Activated T-cell treated with anti-CD3 and anti-CD28 coated beads, Interleukin-2, amount 50 U/mL, for 72 hours (primary cell): ENCODE results near the gene HECA. TPM values are rescaled to one million over a fixed set of nuclear protein-coding genes. Genes with fewer than 3 reads are reported as not detected.
"Not testable (repeated sequence)": the region's sequence is repeated elsewhere in the genome, so short reads cannot be mapped to it uniquely, and the experiment has no call there.

Experiments
- ATAC-seq, 2 donors: fragments of 150-1000 bp; cut with Tn5 transposase; replicated peaks in 1 of 2; 2 replicates each; pipeline ENCODE4 v1.10.0; 2021; ENCODE audit warnings: moderate library complexity in 2 of 2, mild to moderate bottlenecking in 1 of 2
- DNase-seq, 2 donors: peaks; one replicate each; pipeline ENCODE4 v3.0.0; 2021 to 2022; ENCODE audit warnings: mixed read lengths in 1 of 2
- H3K27ac Mint-ChIP-seq: one replicate; pipeline ENCODE4 v1.8.0; 2022; ENCODE audit warnings: mild to moderate bottlenecking, moderate library complexity, mixed read lengths
- H3K27me3 Mint-ChIP-seq: one replicate; pipeline ENCODE4 v1.8.0; 2022; ENCODE audit warnings: low read depth, mixed read lengths
- H3K36me3 Mint-ChIP-seq, 2 donors: one replicate each; pipeline ENCODE4 v1.8.0; 2022; ENCODE audit warnings: mixed read lengths in 2 of 2, mild to moderate bottlenecking in 1 of 2; ENCODE audit not compliant: insufficient read depth in 2 of 2
- H3K4me1 Mint-ChIP-seq: one replicate; pipeline ENCODE4 v1.8.0; 2022; ENCODE audit warnings: low read depth, mixed read lengths
- H3K4me3 Mint-ChIP-seq, 2 donors: one replicate each; pipeline ENCODE4 v1.8.0; 2022; ENCODE audit warnings: mild to moderate bottlenecking in 2 of 2, mixed read lengths in 2 of 2, moderate library complexity in 2 of 2
- H3K9me3 Mint-ChIP-seq, 2 donors: one replicate each; pipeline ENCODE4 v1.8.0; 2022; ENCODE audit warnings: mixed read lengths in 2 of 2
- total RNA-seq, 2 donors: library from RNA; stranded (reverse); gene quantifications; one replicate each; pipeline ENCODE4 v1.2.3, GENCODE V29; 2022

Gene HECA
- total RNA-seq, 2 donors from 2014 or later, result 77.6 to 89.7 TPM

DNA sequence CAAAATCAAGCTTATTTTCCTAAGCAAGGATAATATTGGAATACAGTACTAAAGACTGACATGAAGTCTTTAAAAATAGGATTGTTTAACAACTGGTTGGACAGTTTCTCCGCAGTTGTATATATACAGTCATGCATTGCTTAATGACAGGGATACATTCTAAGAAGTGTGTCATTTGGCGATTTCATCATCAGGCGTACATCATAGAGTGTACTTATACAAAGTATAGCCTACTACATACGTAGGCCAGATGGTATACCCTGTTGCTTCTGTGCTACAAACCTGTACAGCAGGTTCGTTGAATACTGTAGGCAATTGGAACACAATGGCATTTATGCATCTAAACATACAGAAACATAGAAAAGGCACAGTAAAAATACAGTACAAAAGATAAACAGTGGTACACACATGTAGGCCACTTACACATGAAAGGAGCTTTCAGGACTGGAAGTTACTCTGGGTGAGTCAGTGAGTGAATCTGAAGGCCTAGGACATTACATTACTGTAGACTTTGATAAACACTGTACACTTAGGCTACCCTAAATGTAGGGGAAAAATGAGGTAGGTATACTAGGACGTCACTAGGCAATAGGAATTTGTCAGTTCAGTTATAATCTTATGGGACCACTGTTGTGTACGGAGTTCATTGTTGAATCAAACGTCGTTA, 20.1 kb downstream of the HECA start:
- peak; percentile 59 to 63 for ATAC-seq
- H3K27me3 Mint-ChIP-seq, result no peaks in the 10 kb centered on the region

DNA sequence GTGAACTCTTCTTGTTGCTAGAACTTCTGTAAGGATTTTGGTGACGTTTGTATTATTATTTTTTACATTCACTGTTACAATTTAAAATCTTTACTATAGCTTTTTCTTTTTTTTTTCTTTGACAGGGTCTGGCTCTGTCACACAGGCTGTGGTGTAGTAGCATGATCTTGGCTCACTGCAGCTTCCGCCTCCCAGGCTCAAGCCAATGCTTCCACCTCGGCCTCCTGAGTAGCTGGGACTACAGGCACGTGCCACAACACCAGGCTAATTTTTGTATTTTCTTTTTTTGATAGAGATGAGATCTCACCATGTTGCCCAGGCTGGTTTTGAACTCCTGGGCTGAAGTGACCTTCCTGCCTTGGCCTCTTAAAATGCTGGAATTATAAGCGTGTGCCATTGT, 21.2 kb downstream of the HECA start:
- peak overlapping the region; percentile 90 for H3K27ac Mint-ChIP-seq
- no peaks in the 10 kb centered on the region for H3K9me3 Mint-ChIP-seq
- H3K4me3 Mint-ChIP-seq, result peak overlapping the region; percentile 52 to 69
- peaks cover 4 to 19% of the 10 kb centered on the region in 2 donors for H3K36me3 Mint-ChIP-seq
- H3K27me3 Mint-ChIP-seq, result no peaks in the 10 kb centered on the region
- peaks cover 87% of the 10 kb centered on the region for H3K4me1 Mint-ChIP-seq
- ATAC-seq (no peak), DNase-seq (no peak)

More for the DNA sequence above, 20.1 kb downstream of the HECA start:
- peak overlapping the region; percentile 70 to 76 for H3K4me3 Mint-ChIP-seq
- peaks cover 87% of the 10 kb centered on the region for H3K4me1 Mint-ChIP-seq
- DNase-seq, result no peak
- peaks cover 4 to 19% of the 10 kb centered on the region in 2 donors for H3K36me3 Mint-ChIP-seq
- H3K27ac Mint-ChIP-seq, result peak overlapping the region; percentile 95
- H3K9me3 Mint-ChIP-seq, result no peaks in the 10 kb centered on the region

GRCh38 chr6:139156551-139156950, 21.7 kb downstream of the HECA start:
- DNase-seq, result no peak
- ATAC-seq, result no peak
- H3K27ac Mint-ChIP-seq, result peak overlapping the region; percentile 90
- H3K27me3 Mint-ChIP-seq, result no peaks in the 10 kb centered on the region
- peaks cover 87% of the 10 kb centered on the region for H3K4me1 Mint-ChIP-seq
- peak overlapping the region; percentile 52 to 69 for H3K4me3 Mint-ChIP-seq
- H3K36me3 Mint-ChIP-seq, result peaks cover 4 to 19% of the 10 kb centered on the region in 2 donors
- H3K9me3 Mint-ChIP-seq, result no peaks in the 10 kb centered on the region

DNA sequence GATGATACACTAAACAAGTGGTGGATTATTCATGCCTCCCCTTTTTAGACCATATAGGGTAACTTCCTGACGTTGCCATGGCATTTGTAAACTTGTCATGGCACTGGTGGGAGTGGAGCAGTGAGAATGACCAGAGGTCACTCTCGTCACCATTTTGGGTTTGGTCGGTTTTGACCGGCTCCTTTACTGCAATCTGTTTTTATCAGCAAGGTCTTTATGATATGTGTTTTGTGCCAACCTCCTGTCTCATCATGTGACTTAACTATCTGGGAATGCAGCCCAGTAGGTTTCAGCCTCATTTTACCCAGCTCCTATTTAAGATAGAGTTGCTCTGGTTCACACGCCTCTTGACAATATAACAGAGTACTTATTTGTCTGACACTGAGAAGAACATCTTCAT, 22.2 kb downstream of the HECA start:
- Mint-ChIP-seq H3K4me1 (peaks cover 87% of the 10 kb centered on the region), H3K36me3 (peaks cover 4 to 22% of the 10 kb centered on the region in 2 donors), H3K27ac (peak overlapping the region; percentile 61), H3K4me3 (peak overlapping the region in 1 of 2 donors; percentile 3)
- H3K9me3 Mint-ChIP-seq, ATAC-seq, DNase-seq, H3K27me3 Mint-ChIP-seq: not testable (repeated sequence)

DNA sequence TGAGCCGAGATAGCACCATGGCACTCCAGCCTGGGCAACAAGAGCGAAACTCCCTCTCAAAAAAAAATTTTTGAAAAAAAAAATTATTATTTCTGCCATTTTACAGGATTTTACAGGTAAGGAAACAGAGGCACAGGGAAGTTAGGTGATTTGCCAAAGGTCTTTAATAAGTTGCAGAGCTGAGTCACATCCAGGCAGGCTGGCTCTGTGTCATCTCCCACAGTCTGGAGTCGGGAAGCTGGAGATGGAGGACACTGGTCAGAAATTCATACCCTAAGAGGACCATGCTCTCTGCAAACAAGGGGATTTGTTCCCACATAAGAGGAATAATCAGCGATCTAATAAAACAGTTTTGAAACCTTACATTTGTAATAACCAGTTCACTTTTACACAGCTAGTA, 24.1 kb downstream of the HECA start:
- DNase-seq, result no peak
- Mint-ChIP-seq H3K9me3 (no peaks in the 10 kb centered on the region), H3K27me3 (no peaks in the 10 kb centered on the region), H3K4me1 (peaks cover 90% of the 10 kb centered on the region), H3K4me3 (no peak overlapping the region), H3K36me3 (peaks cover 8 to 26% of the 10 kb centered on the region in 2 donors), H3K27ac (no peak overlapping the region)
- no peak for ATAC-seq

DNA sequence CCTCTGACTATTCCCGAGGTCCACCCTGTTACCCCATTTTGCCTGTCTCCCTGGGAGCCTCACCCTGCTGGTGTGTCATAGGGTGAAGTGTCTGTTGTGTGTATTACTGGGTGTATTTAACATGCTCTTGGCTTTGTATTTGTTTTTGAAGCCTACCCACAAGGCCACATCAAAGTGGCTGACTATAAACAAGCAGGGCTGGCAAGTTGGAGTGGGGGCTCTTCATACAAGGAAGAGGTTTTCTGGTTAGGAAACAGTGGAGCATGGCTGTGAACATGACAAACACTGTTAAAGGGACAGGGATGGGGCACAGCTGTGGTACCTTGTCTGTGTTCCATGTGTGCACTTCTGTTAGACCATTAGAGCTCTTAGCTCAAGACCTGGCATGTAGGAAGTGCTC, 26.3 kb downstream of the HECA start:
- peak overlapping the region; percentile 69 to 81 for H3K4me3 Mint-ChIP-seq
- H3K4me1 Mint-ChIP-seq, result peaks cover 87% of the 10 kb centered on the region
- ATAC-seq (peak; percentile 68 to 73), DNase-seq (peak; percentile 68 to 72)
- peaks cover 7 to 22% of the 10 kb centered on the region in 2 donors for H3K36me3 Mint-ChIP-seq
- no peaks in the 10 kb centered on the region for H3K27me3 Mint-ChIP-seq
- no peaks in the 10 kb centered on the region for H3K9me3 Mint-ChIP-seq
- H3K27ac Mint-ChIP-seq, result peak overlapping the region; percentile 96

DNA sequence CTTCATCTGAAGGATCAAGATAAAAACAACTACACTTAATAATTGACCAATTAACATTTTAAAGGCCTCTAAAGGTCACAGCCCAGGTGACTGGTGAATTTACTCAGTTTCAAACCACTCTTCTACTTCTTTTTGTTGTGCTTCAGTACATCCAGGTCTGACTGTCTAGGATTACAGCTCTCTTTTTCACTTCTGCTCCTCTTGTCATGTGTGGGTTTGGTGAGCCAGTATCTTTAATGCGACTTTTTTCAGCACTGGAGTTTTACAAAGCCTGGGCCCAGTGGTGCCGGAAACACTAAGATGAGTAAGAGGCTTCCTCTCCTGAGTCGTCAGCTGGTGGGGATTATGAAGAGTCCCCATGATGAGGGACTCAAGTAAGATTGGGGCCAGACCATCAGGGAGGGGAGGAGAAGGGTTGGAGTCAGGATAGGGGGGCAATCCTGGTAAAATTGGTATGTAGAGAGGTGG, 27.0 kb downstream of the HECA start:
- peak overlapping the region; percentile 96 for H3K27ac Mint-ChIP-seq
- no peaks in the 10 kb centered on the region for H3K9me3 Mint-ChIP-seq
- peaks cover 80% of the 10 kb centered on the region for H3K4me1 Mint-ChIP-seq
- H3K36me3 Mint-ChIP-seq, result peaks cover 7 to 20% of the 10 kb centered on the region in 2 donors
- ATAC-seq (peak; percentile 88), DNase-seq (peak; percentile 78 to 83)
- H3K27me3 Mint-ChIP-seq, result no peaks in the 10 kb centered on the region
- peak overlapping the region; percentile 69 to 81 for H3K4me3 Mint-ChIP-seq

DNA sequence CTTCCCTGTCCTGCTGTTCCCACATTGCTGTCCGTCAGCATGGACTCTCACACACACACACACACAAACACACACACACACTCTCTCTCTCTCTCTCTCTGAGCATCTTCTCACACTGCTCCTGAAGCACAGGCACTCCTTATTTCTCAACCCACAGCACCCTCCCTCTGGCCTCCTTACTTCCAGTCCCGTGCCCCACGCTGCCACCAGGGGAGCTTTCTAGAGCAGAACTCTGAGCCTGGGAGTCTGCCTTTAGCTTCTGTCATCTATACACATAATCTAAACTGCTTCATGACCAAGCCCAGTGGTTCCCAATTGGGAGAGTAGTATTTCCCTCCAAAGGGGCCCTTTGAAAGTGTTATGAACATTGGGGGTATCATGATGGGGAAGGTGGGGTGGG, 29.1 kb downstream of the HECA start:
- ATAC-seq (no peak), DNase-seq (no peak)
- H3K27ac Mint-ChIP-seq, result peak overlapping the region; percentile 86
- peaks cover 11 to 30% of the 10 kb centered on the region in 2 donors for H3K36me3 Mint-ChIP-seq
- no peaks in the 10 kb centered on the region for H3K27me3 Mint-ChIP-seq
- no peaks in the 10 kb centered on the region for H3K9me3 Mint-ChIP-seq
- peak overlapping the region; percentile 17 to 58 for H3K4me3 Mint-ChIP-seq
- H3K4me1 Mint-ChIP-seq, result peaks cover 85% of the 10 kb centered on the region

DNA sequence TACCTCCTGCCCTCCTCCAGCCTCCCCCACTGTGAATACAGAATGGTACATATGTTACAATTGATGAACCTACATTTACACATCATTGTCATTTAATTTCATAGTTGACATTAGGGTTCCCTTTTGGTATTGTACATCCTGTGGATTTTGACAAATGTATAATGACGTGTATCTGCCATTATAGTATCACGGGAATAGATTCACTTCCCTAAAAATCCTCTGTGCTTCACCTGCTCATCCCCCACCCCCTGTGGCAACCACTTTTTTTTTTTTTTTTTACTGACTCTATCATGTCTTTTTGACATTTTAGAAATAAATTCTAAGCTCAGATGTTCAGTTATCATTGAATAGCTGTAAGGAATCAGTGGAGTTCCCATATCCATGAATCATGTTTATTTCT, 30.4 kb downstream of the HECA start:
- Mint-ChIP-seq H3K9me3 (peaks cover 0 to under 1% of the 10 kb centered on the region in 2 donors), H3K27me3 (no peaks in the 10 kb centered on the region), H3K4me3 (peak overlapping the region in 1 of 2 donors; percentile 23), H3K27ac (peak overlapping the region; percentile 86), H3K36me3 (peaks cover 11 to 40% of the 10 kb centered on the region in 2 donors), H3K4me1 (peaks cover 85% of the 10 kb centered on the region)
- ATAC-seq, result no peak
- no peak for DNase-seq

DNA sequence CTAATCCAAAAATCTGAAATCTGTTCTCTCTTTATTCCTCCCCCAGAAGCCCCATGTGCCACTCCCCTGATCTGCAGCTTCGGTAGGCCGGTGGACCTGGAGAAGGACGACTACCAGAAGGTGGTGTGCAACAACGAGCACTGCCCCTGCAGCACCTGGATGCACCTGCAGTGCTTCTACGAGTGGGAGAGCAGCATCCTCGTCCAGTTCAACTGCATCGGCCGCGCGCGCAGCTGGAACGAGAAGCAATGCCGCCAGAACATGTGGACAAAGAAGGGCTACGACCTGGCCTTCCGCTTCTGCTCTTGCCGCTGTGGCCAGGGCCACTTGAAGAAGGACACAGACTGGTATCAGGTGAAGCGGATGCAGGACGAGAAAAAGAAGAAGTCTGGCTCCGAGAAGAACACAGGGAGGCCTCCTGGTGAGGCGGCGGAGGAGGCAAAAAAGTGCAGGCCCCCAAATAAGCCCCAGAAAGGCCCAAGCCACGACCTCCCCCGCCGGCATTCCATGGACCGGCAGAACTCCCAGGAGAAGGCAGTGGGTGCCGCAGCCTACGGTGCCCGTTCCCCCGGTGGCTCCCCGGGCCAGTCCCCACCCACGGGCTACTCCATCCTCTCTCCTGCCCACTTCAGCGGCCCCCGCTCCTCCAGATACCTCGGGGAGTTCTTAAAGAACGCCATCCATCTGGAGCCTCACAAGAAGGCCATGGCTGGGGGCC, 31.5 kb downstream of the HECA start:
- H3K9me3 Mint-ChIP-seq, result peaks cover 0 to 1% of the 10 kb centered on the region in 2 donors
- ATAC-seq (no peak), DNase-seq (no peak)
- no peak overlapping the region for H3K4me3 Mint-ChIP-seq
- H3K4me1 Mint-ChIP-seq, result peaks cover 85% of the 10 kb centered on the region
- peaks cover 14 to 47% of the 10 kb centered on the region in 2 donors for H3K36me3 Mint-ChIP-seq
- no peaks in the 10 kb centered on the region for H3K27me3 Mint-ChIP-seq
- H3K27ac Mint-ChIP-seq, result peak overlapping the region; percentile 86

DNA sequence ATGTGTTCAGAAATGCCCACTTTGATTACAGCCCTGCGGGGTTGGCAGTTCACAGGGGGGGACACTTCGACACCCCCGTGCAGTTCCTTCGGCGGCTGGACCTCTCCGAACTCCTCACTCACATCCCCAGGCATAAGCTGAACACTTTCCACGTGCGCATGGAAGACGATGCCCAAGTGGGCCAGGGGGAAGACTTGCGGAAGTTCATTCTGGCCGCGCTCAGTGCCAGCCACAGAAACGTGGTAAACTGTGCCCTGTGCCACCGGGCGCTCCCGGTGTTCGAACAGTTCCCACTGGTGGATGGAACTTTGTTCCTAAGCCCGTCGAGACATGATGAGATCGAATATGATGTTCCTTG, 32.1 kb downstream of the HECA start:
- no peaks in the 10 kb centered on the region for H3K27me3 Mint-ChIP-seq
- no peak for ATAC-seq
- peaks cover 83% of the 10 kb centered on the region for H3K4me1 Mint-ChIP-seq
- peak overlapping the region; percentile 92 for H3K27ac Mint-ChIP-seq
- peaks cover 0 to 1% of the 10 kb centered on the region in 2 donors for H3K9me3 Mint-ChIP-seq
- DNase-seq, result no peak
- H3K36me3 Mint-ChIP-seq, result peaks cover 14 to 46% of the 10 kb centered on the region in 2 donors
- no peak overlapping the region for H3K4me3 Mint-ChIP-seq

- peaks cover 17 to 55% of the 10 kb centered on the region in 2 donors for H3K36me3 Mint-ChIP-seq
- H3K4me3 Mint-ChIP-seq, result peak overlapping the region; percentile 56 to 62
- no peak for DNase-seq
- H3K9me3 Mint-ChIP-seq, result peaks cover 0 to 1% of the 10 kb centered on the region in 2 donors
- H3K4me1 Mint-ChIP-seq, result peaks cover 93% of the 10 kb centered on the region
- ATAC-seq, result no peak
- H3K27me3 Mint-ChIP-seq, result no peaks in the 10 kb centered on the region
- H3K27ac Mint-ChIP-seq, result peak overlapping the region; percentile 96
These were observed 37.3 kb downstream of the HECA start for GRCh38 chr6:139172151-139172550.

DNA sequence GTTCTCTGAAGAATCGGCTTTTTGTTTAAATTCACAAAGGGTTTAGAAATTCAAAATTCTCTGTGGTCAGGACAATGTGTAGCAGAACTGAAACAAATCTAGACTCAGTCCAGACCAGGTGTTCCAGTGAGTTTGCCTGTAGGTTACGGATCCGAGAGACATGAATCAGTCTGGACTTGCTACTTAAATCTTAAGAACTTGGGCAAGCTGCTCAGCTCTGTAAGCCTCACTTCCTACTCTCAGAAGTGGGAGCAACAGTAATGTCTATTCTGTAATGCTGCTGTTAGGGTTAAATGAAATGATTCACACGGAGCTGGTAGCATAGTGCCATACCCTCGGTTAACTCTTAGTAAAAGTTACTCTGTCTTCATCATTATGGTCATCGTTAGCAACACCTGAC, 37.7 kb downstream of the HECA start:
- no peaks in the 10 kb centered on the region for H3K27me3 Mint-ChIP-seq
- H3K4me3 Mint-ChIP-seq, result peak overlapping the region; percentile 56 to 62
- H3K9me3 Mint-ChIP-seq, result peaks cover 0 to 1% of the 10 kb centered on the region in 2 donors
- DNase-seq (no peak), ATAC-seq (peak; percentile 75 to 80)
- H3K27ac Mint-ChIP-seq, result peak overlapping the region; percentile 96
- H3K4me1 Mint-ChIP-seq, result peaks cover 93% of the 10 kb centered on the region
- H3K36me3 Mint-ChIP-seq, result peaks cover 15 to 55% of the 10 kb centered on the region in 2 donors
